H9 (cell line): Measurements from ENCODE around the gene STAC. TPM values are rescaled to one million over a fixed set of nuclear protein-coding genes. Genes with fewer than 3 reads are reported as not detected.

Experiments used
- DNase-seq: peaks from one replicate; pipeline ENCODE4 v3.0.0-alpha.2; 2017
- H2AFZ ChIP-seq: one replicate; pipeline ENCODE4 v1.6.1; 2013; ENCODE audit warnings: mild to moderate bottlenecking, low read length, control low read depth, moderate library complexity
- H2AK5ac ChIP-seq: 2 replicates; pipeline ENCODE4 v1.6.1; 2013; ENCODE audit warnings: low read length, control low read depth, mixed read lengths; ENCODE audit not compliant: insufficient read length
- H2BK120ac ChIP-seq: one replicate; pipeline ENCODE4 v1.6.1; 2013; ENCODE audit warnings: low read depth, mild to moderate bottlenecking, low read length, control low read depth, inconsistent platforms; ENCODE audit not compliant: poor library complexity, severe bottlenecking
- H2BK12ac ChIP-seq: 2 replicates; pipeline ENCODE4 v1.6.1; 2013; ENCODE audit warnings: low read length, control low read depth, mixed read lengths, low read depth; ENCODE audit not compliant: insufficient read length
- H2BK15ac ChIP-seq: 2 replicates; pipeline ENCODE4 v1.6.1; 2013; ENCODE audit warnings: low read depth, low read length, control low read depth
- H2BK20ac ChIP-seq: one replicate; pipeline ENCODE4 v1.6.1; 2013; ENCODE audit warnings: low read depth, mild to moderate bottlenecking, low read length, control low read depth, inconsistent platforms; ENCODE audit not compliant: poor library complexity, severe bottlenecking
- H2BK5ac ChIP-seq: 2 replicates; pipeline ENCODE4 v1.6.1; 2013; ENCODE audit warnings: low read length, control low read depth, mixed read lengths; ENCODE audit not compliant: insufficient read length
- H3K14ac ChIP-seq: 2 replicates; pipeline ENCODE4 v1.6.1; 2013; ENCODE audit warnings: low read length, control low read depth; ENCODE audit not compliant: insufficient read depth
- H3K18ac ChIP-seq: 2 replicates; pipeline ENCODE4 v1.6.1; 2013; ENCODE audit warnings: low read depth, mild to moderate bottlenecking, mixed read lengths, low read length, control low read depth; ENCODE audit not compliant: insufficient read length
- H3K23ac ChIP-seq: 2 replicates; pipeline ENCODE4 v1.6.1; 2013; ENCODE audit warnings: low read length, control low read depth, mixed read lengths, low read depth; ENCODE audit not compliant: insufficient read length
- H3K23me2 ChIP-seq: 2 replicates; pipeline ENCODE4 v1.6.1; 2013; ENCODE audit warnings: low read depth, mild to moderate bottlenecking, mixed read lengths, low read length, control low read depth; ENCODE audit not compliant: insufficient read length, poor library complexity, severe bottlenecking
- H3K27ac ChIP-seq: 2 replicates; pipeline ENCODE4 v1.5.1; 2013; ENCODE audit warnings: low read length, control low read depth, mixed read lengths, low read depth; ENCODE audit not compliant: insufficient read length
- H3K27me3 ChIP-seq: 2 replicates; pipeline ENCODE4 v1.6.1; 2013; ENCODE audit warnings: low read length, control low read depth, inconsistent platforms; ENCODE audit not compliant: insufficient read depth
- H3K4ac ChIP-seq: 2 replicates; pipeline ENCODE4 v1.6.1; 2013; ENCODE audit warnings: low read depth, mild to moderate bottlenecking, control low read depth, inconsistent platforms, low read length, moderate library complexity
- H3K4me1 ChIP-seq: 2 replicates; pipeline ENCODE4 v1.6.1; 2013; ENCODE audit warnings: low read length, control low read depth, inconsistent platforms; ENCODE audit not compliant: insufficient read depth
- H3K4me2 ChIP-seq: 2 replicates; pipeline ENCODE4 v1.6.1; 2013; ENCODE audit warnings: low read length, control low read depth, mixed read lengths; ENCODE audit not compliant: insufficient read length, insufficient read depth
- H3K56ac ChIP-seq: 2 replicates; pipeline ENCODE4 v1.6.1; 2013; ENCODE audit warnings: low read depth, mild to moderate bottlenecking, mixed read lengths, low read length, control low read depth; ENCODE audit not compliant: insufficient read length
- H3K79me1 ChIP-seq: 2 replicates; pipeline ENCODE4 v1.6.1; 2013; ENCODE audit warnings: low read depth, mild to moderate bottlenecking, moderate library complexity, low read length, control low read depth, inconsistent platforms; ENCODE audit not compliant: insufficient read depth, poor library complexity, severe bottlenecking
- H3K79me2 ChIP-seq: 2 replicates; pipeline ENCODE4 v1.6.1; 2013; ENCODE audit warnings: low read length, control low read depth, inconsistent platforms; ENCODE audit not compliant: insufficient read depth
- H3K9ac ChIP-seq: 2 replicates; pipeline ENCODE4 v1.6.1; 2013; ENCODE audit warnings: low read length, control low read depth, mixed read lengths; ENCODE audit not compliant: insufficient read length; ENCODE audit errors: extremely low read depth
- H3K9me3 ChIP-seq: one replicate; pipeline ENCODE4 v1.6.1; 2013; ENCODE audit warnings: low read depth, low read length, inconsistent platforms; ENCODE audit not compliant: control insufficient read depth
- H3T11ph ChIP-seq: one replicate; pipeline ENCODE4 v1.6.1; 2013; ENCODE audit warnings: mild to moderate bottlenecking, low read length, control low read depth, inconsistent platforms
- H4K20me1 ChIP-seq: one replicate; pipeline ENCODE4 v1.6.1; 2013; ENCODE audit not compliant: control insufficient read depth, insufficient read length, insufficient read depth
- H4K5ac ChIP-seq: 2 replicates; pipeline ENCODE4 v1.6.1; 2013; ENCODE audit warnings: low read depth, mild to moderate bottlenecking, mixed read lengths, low read length, control low read depth; ENCODE audit not compliant: insufficient read length
- H4K8ac ChIP-seq: replicated peaks from 2 replicates; pipeline ENCODE4 v1.6.1; 2013; ENCODE audit warnings: low read length, control low read depth, mixed read lengths, low read depth; ENCODE audit not compliant: insufficient read length
- H4K91ac ChIP-seq: 2 replicates; pipeline ENCODE4 v1.6.1; 2013; ENCODE audit warnings: low read depth, mild to moderate bottlenecking, moderate library complexity, mixed read lengths, low read length, control low read depth; ENCODE audit not compliant: insufficient read length
- H3K27ac Mint-ChIP-seq, 3 experiments: 2 replicates in 2 of 3; 3 replicates in 1 of 3; pipeline ENCODE4 v1.8.0; 2020 to 2021; ENCODE audit warnings: mixed read lengths in 3 of 3, mild to moderate bottlenecking in 1 of 3, moderate library complexity in 1 of 3
- H3K27me3 Mint-ChIP-seq: 2 replicates; pipeline ENCODE4 v1.8.0; 2021; ENCODE audit warnings: low read depth, mild to moderate bottlenecking, moderate library complexity, mixed read lengths
- H3K36me3 Mint-ChIP-seq, 3 experiments: 2 replicates in 2 of 3; 3 replicates in 1 of 3; pipeline ENCODE4 v1.8.0; 2020 to 2021; ENCODE audit warnings: low read depth in 3 of 3, mixed read lengths in 3 of 3; ENCODE audit not compliant: insufficient read depth in 1 of 3
- H3K4me1 Mint-ChIP-seq, 2 experiments: 2 replicates each; pipeline ENCODE4 v1.8.0; 2020; ENCODE audit warnings: mixed read lengths in 2 of 2
- H3K4me3 Mint-ChIP-seq, 2 experiments: 2 replicates in 1 of 2; 3 replicates in 1 of 2; pipeline ENCODE4 v1.8.0; 2020 to 2021; ENCODE audit warnings: mild to moderate bottlenecking in 2 of 2, mixed read lengths in 2 of 2, moderate library complexity in 1 of 2
- H3K9me3 Mint-ChIP-seq, 2 experiments: 2 replicates in 1 of 2; 3 replicates in 1 of 2; pipeline ENCODE4 v1.8.0; 2020; ENCODE audit warnings: mild to moderate bottlenecking in 2 of 2, mixed read lengths in 2 of 2, moderate library complexity in 1 of 2
- CTCF ChIP-seq: fragments of 200-600 bp; sonication (generic); conservative IDR thresholded peaks from 3 replicates; pipeline ENCODE4 v1.8.0; 2021; ENCODE audit warnings: antibody characterized with exemption, mild to moderate bottlenecking
- WGBS: extraction: QIAGEN DNeasy Blood & Tissue Kit; methylation state at CpG from one replicate; pipeline ENCODE4 v1.1.7; 2013; ENCODE audit warnings: missing lambda C conversion rate, low lambda C conversion rate, mixed read lengths; ENCODE audit not compliant: insufficient read length; ENCODE audit errors: extremely low coverage; 5-methylcytosine and 5-hydroxymethylcytosine counted together
- total RNA-seq: library from RNA; stranded (reverse); gene quantifications from 2 replicates; pipeline ENCODE4 v1.2.1, GENCODE V29; 2021

Gene STAC
- total RNA-seq, 1 experiment from 2014 or later: 3.0 TPM

- Histone ChIP-seq H3K27ac (no peak overlapping the region), H3K79me2 (no peaks in the 10 kb centered on the region), H3K56ac (no peak overlapping the region), H4K8ac (no peak overlapping the region), H2BK12ac (no peak overlapping the region), H3K4me2 (no peak overlapping the region), H3K79me1 (no peaks in the 10 kb centered on the region), H2BK120ac (no peak overlapping the region), H3T11ph (no peak overlapping the region), H4K5ac (no peak overlapping the region), H3K9me3 (no peaks in the 10 kb centered on the region), H3K14ac (no peak overlapping the region), H4K91ac (no peak overlapping the region), H2BK15ac (no peak overlapping the region), H3K18ac (no peak overlapping the region), H2BK5ac (no peak overlapping the region), H3K27me3 (no peaks in the 10 kb centered on the region), H2BK20ac (no peak overlapping the region), H2AFZ (no peak overlapping the region), H2AK5ac (no peak overlapping the region), H3K4me1 (no peaks in the 10 kb centered on the region), H3K23ac (no peak overlapping the region), H4K20me1 (no peaks in the 10 kb centered on the region), H3K23me2 (no peaks in the 10 kb centered on the region), H3K4ac (no peak overlapping the region), H3K9ac (no peak overlapping the region)
- no peak overlapping the region for H3K27ac Mint-ChIP-seq
- no peaks in the 10 kb centered on the region for H3K4me1 Mint-ChIP-seq
- peaks cover 0 to 3% of the 10 kb centered on the region in 2 experiments; a peak in 1 of 5 replicates for H3K9me3 Mint-ChIP-seq
- WGBS: no CpG with 5 or more reads among the region's 3 CpGs
- H3K27me3 Mint-ChIP-seq: no peaks in the 10 kb centered on the region
- peak; percentile 38 for DNase-seq
- no peaks in the 10 kb centered on the region; a peak in 1 of 7 replicates for H3K36me3 Mint-ChIP-seq
- no peak overlapping the region for H3K4me3 Mint-ChIP-seq
- TF ChIP-seq CTCF: peak; percentile 94
These were observed 160.7 kb downstream of the STAC start for GRCh38 chr3:36540888-36541518.
